GM21447 (cell line): ENCODE results near the gene CCDC69.
A peak's percentile ranks its signal among the peaks of the same experiment; 100 is the strongest.
"Not testable (repeated sequence)": the region's sequence is repeated elsewhere in the genome, so short reads cannot be mapped to it uniquely, and the experiment has no call there.

ENCODE experiments used
- ATAC-seq: cut with Tn5 transposase; IDR thresholded peaks from one replicate; pipeline ENCODE4 v1.9.1; 2021; ENCODE audit not compliant: unreplicated experiment

CCDC69 gene

GRCh38 chr5:151196556-151197290 lies 27.2 kb downstream of the CCDC69 start:
- peak; percentile 97 for ATAC-seq

DNA sequence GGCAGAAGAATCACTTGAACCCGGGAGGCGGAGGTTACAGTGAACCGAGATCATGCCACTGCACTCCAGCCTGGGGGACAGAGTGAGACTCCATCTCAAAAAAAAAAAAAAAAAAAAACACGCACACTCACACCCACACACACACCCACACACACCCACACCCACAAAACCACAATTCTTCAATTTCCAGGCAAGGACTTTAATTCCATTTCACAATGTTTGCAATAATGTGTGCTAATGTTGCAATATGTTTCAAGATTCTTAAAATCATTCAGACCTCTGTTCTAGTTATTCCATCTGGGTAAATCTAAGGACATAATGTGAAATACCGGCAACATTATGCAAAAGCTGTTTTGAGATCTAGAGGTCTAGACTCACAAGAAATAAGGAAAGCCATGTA lies 28.3 kb downstream of the CCDC69 start:
- no peak for ATAC-seq

GRCh38 chr5:151192626-151193025 lies 31.3 kb downstream of the CCDC69 start:
- no peak for ATAC-seq

DNA sequence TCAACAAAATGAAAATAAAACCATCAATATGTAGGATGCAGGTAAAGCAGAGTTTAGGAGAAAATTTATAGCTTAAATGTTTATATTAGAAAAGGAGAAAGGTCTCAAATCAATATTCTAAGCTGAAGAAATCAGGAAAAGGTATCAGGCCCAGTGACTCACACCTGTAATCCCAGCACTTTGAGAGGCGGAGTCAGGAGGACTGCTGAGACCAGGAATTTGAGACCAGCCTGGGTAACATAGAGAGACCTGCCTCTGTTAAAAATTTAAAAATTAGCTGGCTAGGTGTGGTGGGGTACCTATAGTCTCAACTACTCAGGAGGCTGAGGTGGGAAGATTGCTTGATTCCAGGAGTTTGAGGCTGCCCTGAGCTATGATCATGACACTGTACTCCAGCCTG lies 32.2 kb downstream of the CCDC69 start:
- ATAC-seq: no peak

DNA sequence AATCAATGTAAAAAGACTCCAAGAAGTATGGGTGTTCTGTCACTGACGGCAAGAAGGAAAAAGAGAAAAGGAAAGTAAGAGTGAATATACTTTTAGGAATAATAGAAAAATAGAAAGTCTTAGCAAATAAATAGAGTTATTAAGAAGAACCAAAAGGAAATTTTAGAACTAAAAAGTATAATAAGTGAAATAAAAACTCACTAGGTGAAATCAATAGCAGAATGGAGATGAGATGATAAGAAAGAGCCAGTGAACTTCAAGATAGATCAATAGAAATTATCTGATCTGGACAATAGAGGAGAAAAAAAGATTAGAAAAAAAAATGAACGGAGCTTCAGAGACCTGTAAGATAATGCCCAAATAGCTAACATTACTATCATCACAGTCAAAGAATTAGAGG lies 34.7 kb downstream of the CCDC69 start:
- no peak for ATAC-seq

GRCh38 chr5:151186538-151186937 lies 37.4 kb downstream of the CCDC69 start:
- ATAC-seq: no peak

DNA sequence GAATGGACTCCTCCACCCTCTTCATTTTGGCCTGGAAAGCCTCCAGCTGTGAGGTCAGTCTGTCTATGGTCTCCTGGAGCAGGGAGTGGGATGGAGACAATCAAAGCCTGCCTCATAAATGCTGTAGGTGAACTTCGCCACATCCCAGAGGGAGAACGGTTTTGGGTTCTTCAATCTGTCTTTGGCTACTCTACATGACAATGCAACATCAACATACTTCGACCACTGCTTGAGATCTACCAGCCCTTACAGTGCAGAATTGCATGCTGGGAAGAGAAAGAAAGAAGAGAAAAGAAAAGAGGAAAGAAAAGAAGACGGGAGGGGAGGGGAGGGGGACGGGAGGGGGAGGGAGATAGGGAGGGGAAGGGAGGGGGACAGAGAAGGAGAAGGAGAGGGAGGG lies 37.8 kb downstream of the CCDC69 start:
- no peak for ATAC-seq

- no peak for ATAC-seq
These were observed 39.4 kb downstream of the CCDC69 start for GRCh38 chr5:151184316-151185042.

DNA sequence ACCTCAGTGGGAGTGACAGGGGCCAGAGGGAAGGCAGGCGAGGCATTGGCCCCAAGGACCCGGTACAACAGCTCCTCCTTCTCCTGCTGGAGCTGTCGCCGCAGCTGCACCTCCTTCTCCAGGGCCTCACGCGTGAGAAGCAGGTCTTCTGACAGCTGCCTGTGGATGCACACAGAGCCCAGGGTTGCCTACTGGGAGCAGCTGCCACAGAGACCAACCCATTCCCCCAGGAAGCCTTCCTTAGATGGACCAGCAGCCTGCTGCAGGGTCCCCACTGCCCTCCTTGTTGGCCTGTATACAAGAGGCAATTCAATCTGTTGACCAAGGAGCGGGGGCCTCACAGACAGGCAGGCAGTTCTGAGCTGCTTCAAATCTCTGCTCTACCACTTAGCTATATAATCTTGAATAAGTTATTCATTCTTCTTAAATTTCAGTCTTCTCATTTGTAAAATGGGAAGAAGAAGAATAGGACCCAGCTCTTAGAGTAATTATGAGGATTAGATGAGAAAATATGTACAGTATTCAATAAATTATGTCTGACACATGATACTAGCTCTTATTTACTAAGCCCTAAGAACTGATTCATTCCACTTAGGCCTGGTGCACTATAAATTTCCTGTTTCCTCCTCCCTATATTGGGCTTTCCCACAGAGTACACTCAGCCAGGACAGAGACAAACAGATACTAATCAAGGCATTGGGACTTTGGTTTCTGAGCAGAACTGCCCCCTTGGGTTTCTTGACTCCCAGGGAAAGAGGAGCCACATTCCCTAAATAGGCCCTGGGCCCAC lies 40.2 kb downstream of the CCDC69 start:
- no peak for ATAC-seq

DNA sequence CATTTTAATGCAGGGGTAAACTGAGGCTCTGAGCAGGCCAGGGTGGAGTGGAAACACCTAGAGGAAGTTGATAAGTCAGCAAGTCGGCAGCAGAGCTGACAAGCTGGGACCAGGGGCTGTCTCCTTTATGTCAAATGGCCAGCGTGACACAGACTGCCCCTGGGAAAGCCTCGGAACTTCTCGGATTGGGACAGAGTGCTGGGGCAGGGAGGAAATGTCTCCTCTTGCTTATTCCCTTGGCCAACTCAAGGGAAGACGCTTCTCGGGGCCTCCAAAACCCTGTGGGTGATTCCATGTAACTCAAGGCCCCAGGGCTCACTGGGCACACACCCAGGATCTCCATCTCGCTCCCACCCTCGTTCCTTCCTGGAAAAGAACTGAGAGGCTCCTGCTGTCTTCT lies 40.9 kb downstream of the CCDC69 start:
- ATAC-seq: no peak

- no peak for ATAC-seq
These were observed 41.4 kb downstream of the CCDC69 start for GRCh38 chr5:151182524-151182900.

- ATAC-seq: no peak
These were observed 41.9 kb downstream of the CCDC69 start for GRCh38 chr5:151181818-151182523.

GRCh38 chr5:151180291-151180690 lies 43.6 kb downstream of the CCDC69 start:
- ATAC-seq: no peak

DNA sequence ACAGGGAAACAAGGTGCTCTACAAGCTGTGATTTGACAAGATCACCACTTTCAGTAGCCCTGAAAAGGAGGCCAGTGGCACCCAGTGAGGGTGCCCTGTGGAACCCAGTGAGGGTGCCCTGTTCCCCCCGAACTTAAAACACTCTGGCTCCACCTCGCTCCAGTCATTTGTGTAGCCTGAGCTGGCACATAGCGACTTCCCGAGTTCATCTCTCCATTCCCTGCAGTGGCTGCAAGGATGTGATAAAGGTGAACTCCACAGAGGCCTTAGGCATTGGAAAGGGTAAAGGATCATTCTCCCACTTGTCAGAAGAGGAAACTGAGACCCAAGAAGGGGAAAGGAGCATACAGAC lies 44.4 kb downstream of the CCDC69 start:
- ATAC-seq: no peak

GRCh38 chr5:151178777-151179488 lies 45.0 kb downstream of the CCDC69 start:
- no peak for ATAC-seq

DNA sequence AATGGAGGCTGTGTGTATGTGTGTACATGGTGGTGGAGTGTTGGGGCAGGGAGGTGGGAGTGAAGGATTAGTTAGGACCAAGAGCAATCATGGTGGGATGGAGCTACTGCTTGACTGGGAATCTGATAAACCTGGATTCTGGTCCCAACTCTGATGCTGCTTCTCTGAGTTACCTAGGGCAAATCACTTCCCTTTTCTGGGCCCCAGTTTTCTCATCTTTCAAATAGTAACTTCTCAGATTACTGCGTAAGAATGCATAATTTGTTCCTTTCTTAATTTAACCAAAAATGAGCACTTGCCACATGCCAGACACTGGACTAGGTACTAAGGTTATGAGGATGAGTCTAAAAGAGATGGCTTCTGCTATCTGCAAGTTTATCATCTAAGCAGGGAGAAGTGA lies 45.5 kb downstream of the CCDC69 start:
- no peak for ATAC-seq

- not testable (repeated sequence) for ATAC-seq
These were observed 47.6 kb downstream of the CCDC69 start for GRCh38 chr5:151176268-151176667.

DNA sequence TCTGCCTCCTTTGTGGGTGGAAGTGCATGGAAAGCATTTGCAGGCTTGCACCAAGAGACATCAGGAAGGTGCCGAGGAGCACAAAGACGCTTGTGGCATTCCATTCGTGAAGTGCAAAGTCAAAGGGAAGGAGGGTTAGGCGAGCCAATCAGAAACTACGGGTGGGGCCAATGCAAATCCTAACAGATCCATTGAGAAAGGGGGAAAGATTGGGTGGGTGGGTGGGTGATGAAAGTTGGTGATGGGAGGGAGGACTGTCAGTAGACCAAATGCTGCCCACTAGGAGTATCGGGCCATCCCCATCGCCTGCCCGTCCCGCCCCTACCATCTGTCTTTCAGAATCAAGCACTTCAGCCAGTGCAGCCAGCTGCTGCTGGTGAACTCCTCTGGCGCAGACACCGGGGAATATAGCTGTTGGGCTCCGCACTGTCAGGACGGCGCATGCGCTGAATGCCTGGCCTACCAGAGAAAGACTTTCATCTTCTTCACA lies 49.2 kb downstream of the CCDC69 start:
- ATAC-seq: no peak

- no peak for ATAC-seq
These were observed 49.9 kb downstream of the CCDC69 start for GRCh38 chr5:151173711-151174611.

DNA sequence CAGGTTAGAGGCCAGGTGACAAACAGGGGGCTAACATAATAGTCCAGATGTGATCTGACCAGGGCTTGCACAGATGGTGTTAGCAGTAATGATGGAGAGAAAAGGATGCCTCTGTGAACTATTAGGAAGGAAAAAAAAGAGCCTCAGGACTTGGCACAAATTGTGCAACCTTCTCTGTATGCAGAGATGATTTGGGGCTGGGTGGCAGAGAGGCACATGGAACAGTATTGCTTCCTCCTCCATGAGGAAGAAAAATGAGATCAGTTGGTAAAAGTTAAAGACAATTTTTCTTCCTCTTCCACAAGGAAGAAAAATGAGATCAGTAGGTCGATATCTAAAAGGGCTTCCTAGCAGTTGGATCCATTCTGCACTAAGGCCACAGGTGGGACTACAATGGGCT lies 52.4 kb downstream of the CCDC69 start:
- ATAC-seq: no peak
